OCI-LY3 (cell line): ENCODE results near the gene PIWIL4.

Experiments used
- CTCF ChIP-seq: fragments of 200-600, 300-600 bp; sonication (generic); IDR thresholded peaks from 2 replicates; pipeline ENCODE4 v1.5.1; 2014; ENCODE audit warnings: antibody characterized with exemption, low read length, low read depth
- EZH2phosphoT487 ChIP-seq: fragments of 200-600 bp; shearing (Covaris generic); IDR thresholded peaks from 2 replicates; pipeline ENCODE4 v1.6.1; 2018; ENCODE audit warnings: antibody characterized with exemption, mixed run types, low read depth

- TF ChIP-seq CTCF (no peak), EZH2phosphoT487 (no peak)
Observed at GRCh38 chr11:94668212-94668793, 101.1 kb downstream of the PIWIL4 start.
